Stromal cell of bone marrow (primary cell): Measurements from ENCODE around the gene CRYBB1.

Experiments used
- DNase-seq: peaks from one replicate; pipeline ENCODE4 v3.0.0-alpha.2; 2012; ENCODE audit warnings: low read depth

CRYBB1 gene

GRCh38 chr22:26617271-26618199 lies at the start of gene CRYBB1:
TSS of gene CRYBB1 (minus strand) at chr22:26618027. CDS start at chr22:26616319, 1,708 bp downstream.
- no peak for DNase-seq

GRCh38 chr22:26667140-26667539 lies 49.3 kb upstream of the CRYBB1 start:
- no peak for DNase-seq

- DNase-seq, result peak; percentile 28
Observed at GRCh38 chr22:26665813-26666231, 48.0 kb upstream of the CRYBB1 start.

GRCh38 chr22:26663374-26663923 lies 45.6 kb upstream of the CRYBB1 start:
- DNase-seq, result no peak

GRCh38 chr22:26662160-26662559 lies 44.3 kb upstream of the CRYBB1 start:
- no peak for DNase-seq

GRCh38 chr22:26660961-26661578 lies 43.2 kb upstream of the CRYBB1 start:
- DNase-seq, result no peak

GRCh38 chr22:26660356-26660755 lies 42.5 kb upstream of the CRYBB1 start:
- DNase-seq, result no peak

- DNase-seq, result peak; percentile 83
Observed at GRCh38 chr22:26658671-26659478, 41.0 kb upstream of the CRYBB1 start.

- no peak for DNase-seq
Observed at GRCh38 chr22:26658161-26658560, 40.3 kb upstream of the CRYBB1 start.

- no peak for DNase-seq
Observed at GRCh38 chr22:26656891-26657851, 39.3 kb upstream of the CRYBB1 start, which contains the start of gene MIAT. TSS of gene MIAT (plus strand) at chr22:26657588.

- no peak for DNase-seq
Observed at GRCh38 chr22:26651815-26652214, 34.0 kb upstream of the CRYBB1 start.

- DNase-seq, result no peak
Observed at GRCh38 chr22:26650722-26651421, 33.0 kb upstream of the CRYBB1 start.

GRCh38 chr22:26648528-26649388 lies 30.9 kb upstream of the CRYBB1 start:
- no peak for DNase-seq

GRCh38 chr22:26648011-26648497 lies 30.2 kb upstream of the CRYBB1 start:
- DNase-seq, result no peak

- DNase-seq, result no peak
Observed at GRCh38 chr22:26646158-26646557, 28.3 kb upstream of the CRYBB1 start.

GRCh38 chr22:26643418-26644100 lies 25.7 kb upstream of the CRYBB1 start:
- DNase-seq, result no peak

- no peak for DNase-seq
Observed at GRCh38 chr22:26642465-26643417, 24.9 kb upstream of the CRYBB1 start.
